Gastroesophageal sphincter (tissue), 4 donors: Measurements from ENCODE around the gene ZNF648. TPM values are rescaled to one million over a fixed set of nuclear protein-coding genes. Genes with fewer than 3 reads are reported as not detected.

Experiments used
- ATAC-seq: fragments of 150-250 bp; one replicate; pipeline ENCODE4 v1.9.1; 2016; ENCODE audit warnings: mild to moderate bottlenecking, moderate library complexity
- H3K27ac ChIP-seq, 4 donors: fragments of 200-600 bp; sonication (generic) in 3 of 4; 1 replicate in 3 of 4; 2 replicates in 1 of 4; pipeline ENCODE4 v1.5.1; 2016 to 2019
- H3K27me3 ChIP-seq: fragments of 200-600 bp; sonication (generic); one replicate; pipeline ENCODE4 v1.5.1; 2019
- H3K36me3 ChIP-seq, 2 donors: fragments of 200-600 bp; sonication (generic); one replicate each; pipeline ENCODE4 v1.5.1; 2019; ENCODE audit warnings: control low read depth in 1 of 2
- H3K4me1 ChIP-seq, 3 donors: fragments of 200-600 bp; sonication (generic); 1 replicate in 2 of 3; 2 replicates in 1 of 3; pipeline ENCODE4 v1.5.1; 2016 to 2019; ENCODE audit warnings: control low read depth in 2 of 3
- H3K4me3 ChIP-seq, 2 donors: fragments of 200-600 bp; sonication (generic); one replicate each; pipeline ENCODE4 v1.5.1; 2019; ENCODE audit warnings: mild to moderate bottlenecking in 1 of 2, moderate library complexity in 1 of 2
- H3K9me3 ChIP-seq, 3 donors: fragments of 200-600 bp; sonication (generic); one replicate each; pipeline ENCODE4 v1.5.1; 2017 to 2019; ENCODE audit warnings: control low read depth in 2 of 3
- EP300 ChIP-seq: sonication (generic); formaldehyde crosslinking; IDR thresholded peaks from one replicate; pipeline ENCODE4 v1.6.1; 2017; ENCODE audit warnings: antibody characterized with exemption, mild to moderate bottlenecking
- POLR2A ChIP-seq, 2 donors: fragments of 450-650 bp; IDR thresholded peaks; one replicate each; pipeline ENCODE4 v1.6.1; 2017; ENCODE audit warnings: antibody characterized with exemption in 2 of 2, mild to moderate bottlenecking in 2 of 2, moderate library complexity in 1 of 2
- POLR2AphosphoS5 ChIP-seq: sonication (generic); formaldehyde crosslinking; IDR thresholded peaks from one replicate; pipeline ENCODE4 v1.6.1; 2017; ENCODE audit warnings: antibody characterized with exemption
- WGBS, 2 donors: methylation state at CpG; one replicate each; pipeline ENCODE4 v1.1.5; 2018; ENCODE audit warnings: low coverage in 1 of 2; 5-methylcytosine and 5-hydroxymethylcytosine counted together
- total RNA-seq, 4 donors: library from RNA; depleted of rRNA; stranded (reverse); fragments of >200 nt; gene quantifications; one replicate each; pipeline ENCODE4 v1.1.0, GENCODE V29; 2016
- TF ChIP-seq, protein P1 (sequence below), 4 experiments: fragments of 200-600 bp in 2 of 4; fragments of 450-650 bp in 2 of 4; sonication (generic) in 1 of 4; IDR thresholded peaks; one replicate each; pipeline ENCODE4 v1.5.1; 2017 to 2019; ENCODE audit warnings: antibody characterized with exemption in 4 of 4, mild to moderate bottlenecking in 2 of 4, moderate library complexity in 2 of 4

The ZNF648 gene
- total RNA-seq, 4 donors from 2014 or later, result not detected

- no peak overlapping the region for H3K27ac ChIP-seq
- TF ChIP-seq POLR2A (IDR thresholded peaks at IDR 0.05) (no peak), EP300 (no peak), POLR2AphosphoS5 (no peak)
- TF ChIP-seq, protein P1, sequence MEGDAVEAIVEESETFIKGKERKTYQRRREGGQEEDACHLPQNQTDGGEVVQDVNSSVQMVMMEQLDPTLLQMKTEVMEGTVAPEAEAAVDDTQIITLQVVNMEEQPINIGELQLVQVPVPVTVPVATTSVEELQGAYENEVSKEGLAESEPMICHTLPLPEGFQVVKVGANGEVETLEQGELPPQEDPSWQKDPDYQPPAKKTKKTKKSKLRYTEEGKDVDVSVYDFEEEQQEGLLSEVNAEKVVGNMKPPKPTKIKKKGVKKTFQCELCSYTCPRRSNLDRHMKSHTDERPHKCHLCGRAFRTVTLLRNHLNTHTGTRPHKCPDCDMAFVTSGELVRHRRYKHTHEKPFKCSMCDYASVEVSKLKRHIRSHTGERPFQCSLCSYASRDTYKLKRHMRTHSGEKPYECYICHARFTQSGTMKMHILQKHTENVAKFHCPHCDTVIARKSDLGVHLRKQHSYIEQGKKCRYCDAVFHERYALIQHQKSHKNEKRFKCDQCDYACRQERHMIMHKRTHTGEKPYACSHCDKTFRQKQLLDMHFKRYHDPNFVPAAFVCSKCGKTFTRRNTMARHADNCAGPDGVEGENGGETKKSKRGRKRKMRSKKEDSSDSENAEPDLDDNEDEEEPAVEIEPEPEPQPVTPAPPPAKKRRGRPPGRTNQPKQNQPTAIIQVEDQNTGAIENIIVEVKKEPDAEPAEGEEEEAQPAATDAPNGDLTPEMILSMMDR (IDR thresholded peaks at IDR 0.05), result no peak
- no peaks in the 10 kb centered on the region for H3K27me3 ChIP-seq
- H3K4me1 ChIP-seq, result peaks cover 0 to 5% (median 0%) of the 10 kb centered on the region in 3 donors
- H3K36me3 ChIP-seq, result no peaks in the 10 kb centered on the region
- no peak for ATAC-seq
- WGBS, 2 donors, result 100% methylated on average over 1 of the region's 1 CpG; no CpG with 5 or more reads in 1 of the 2 donors
- no peak overlapping the region for H3K4me3 ChIP-seq
- no peaks in the 10 kb centered on the region for H3K9me3 ChIP-seq
Measured at GRCh38 chr1:182093781-182094180, 32.3 kb upstream of the ZNF648 start.

- ATAC-seq, result no peak
- H3K36me3 ChIP-seq, result no peaks in the 10 kb centered on the region
- no peak overlapping the region for H3K4me3 ChIP-seq
- H3K27me3 ChIP-seq, result no peaks in the 10 kb centered on the region
- 33 to 42% methylated on average over 5 of the region's 5 CpGs for WGBS, 2 donors
- no peaks in the 10 kb centered on the region for H3K9me3 ChIP-seq
- peak overlapping the region in 3 of 4 donors; percentile 49 to 73 (median 69) for H3K27ac ChIP-seq
- peaks cover 0 to 5% (median 0%) of the 10 kb centered on the region in 3 donors for H3K4me1 ChIP-seq
- TF ChIP-seq EP300 (no peak), POLR2AphosphoS5 (no peak), POLR2A (IDR thresholded peaks at IDR 0.05) (no peak)
- TF ChIP-seq, protein P1 (IDR thresholded peaks at IDR 0.05), result no peak
Measured at GRCh38 chr1:182092336-182092735, 30.8 kb upstream of the ZNF648 start.

DNA sequence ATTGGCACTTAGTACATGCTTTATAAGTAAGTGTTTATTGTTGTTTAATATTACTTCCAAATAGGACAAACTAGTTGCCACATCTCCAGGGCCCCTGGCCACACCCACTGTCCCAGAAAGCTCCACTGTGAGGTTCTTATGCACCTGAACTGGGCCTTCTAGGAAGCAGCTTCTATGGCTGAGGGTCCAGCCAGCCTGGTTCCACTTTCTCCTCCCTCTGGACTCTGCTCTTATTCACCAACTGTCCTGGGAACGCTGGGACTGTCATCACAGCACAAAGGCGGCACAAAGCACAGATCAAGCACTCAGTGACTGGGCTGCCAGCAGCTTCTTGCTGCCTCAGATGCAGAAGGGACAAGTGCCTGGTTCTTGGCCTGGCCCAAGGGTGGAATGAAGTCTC, 29.6 kb upstream of the ZNF648 start:
- H3K4me3 ChIP-seq, result no peak overlapping the region
- H3K27ac ChIP-seq, result peak overlapping the region in 1 of 4 donors; percentile 25
- WGBS, 2 donors, result 100% methylated on average over 2 of the region's 2 CpGs; no CpG with 5 or more reads in 1 of the 2 donors

DNA sequence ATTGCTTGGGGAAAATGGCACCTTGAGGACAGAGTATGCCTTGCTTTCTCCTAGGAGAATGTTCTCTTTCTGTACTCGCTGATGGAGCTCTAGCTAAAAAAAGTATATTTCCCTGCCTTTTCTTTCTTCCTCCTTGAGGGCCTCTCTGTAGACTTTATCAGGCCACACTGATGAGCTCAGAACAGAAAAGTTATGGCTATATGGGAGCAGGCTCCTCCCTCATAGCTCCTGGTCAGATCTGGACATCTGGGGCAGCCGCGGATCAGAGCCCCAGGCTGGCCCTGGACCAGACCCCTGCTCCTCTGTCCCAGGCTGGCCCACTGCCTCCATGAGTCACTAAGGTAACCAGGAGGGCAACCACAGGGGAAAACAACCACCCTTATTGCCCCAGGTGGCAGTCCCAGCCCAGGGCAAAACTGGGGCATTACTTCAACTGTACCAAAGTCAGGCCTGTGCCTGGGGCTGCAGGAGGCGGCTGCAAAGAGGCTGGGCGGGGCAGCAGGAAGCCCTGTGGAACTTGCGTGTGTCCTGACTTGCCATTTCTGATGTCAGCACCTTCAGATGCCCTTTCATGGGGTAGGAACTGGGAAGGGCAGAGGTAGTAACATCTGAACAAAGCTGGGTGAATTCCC, 26.3 kb upstream of the ZNF648 start:
- WGBS, 2 donors, result 38 to 100% methylated on average over 1 to 3 of the region's 6 CpGs
- H3K9me3 ChIP-seq, result no peaks in the 10 kb centered on the region
- peaks cover 0 to 15% (median 0%) of the 10 kb centered on the region in 3 donors for H3K4me1 ChIP-seq
- ATAC-seq, result no peak
- no peak for TF ChIP-seq POLR2AphosphoS5
- TF ChIP-seq, protein P1 (IDR thresholded peaks at IDR 0.05), result no peak
- TF ChIP-seq POLR2A (IDR thresholded peaks at IDR 0.05), result no peak
- TF ChIP-seq EP300, result no peak
- no peaks in the 10 kb centered on the region for H3K27me3 ChIP-seq
- no peak overlapping the region for H3K27ac ChIP-seq
- no peak overlapping the region for H3K4me3 ChIP-seq
- H3K36me3 ChIP-seq, result no peaks in the 10 kb centered on the region

More for the DNA sequence above, 29.6 kb upstream of the ZNF648 start:
- no peaks in the 10 kb centered on the region for H3K27me3 ChIP-seq
- H3K36me3 ChIP-seq, result no peaks in the 10 kb centered on the region
- H3K9me3 ChIP-seq, result no peaks in the 10 kb centered on the region
- peaks cover 0 to 5% (median 0%) of the 10 kb centered on the region in 3 donors for H3K4me1 ChIP-seq
- TF ChIP-seq, protein P1 (IDR thresholded peaks at IDR 0.05), result no peak
- TF ChIP-seq EP300, result no peak
- TF ChIP-seq POLR2AphosphoS5, result no peak
- TF ChIP-seq POLR2A (IDR thresholded peaks at IDR 0.05), result no peak
- ATAC-seq, result no peak

GRCh38 chr1:182087304-182087703, 25.8 kb upstream of the ZNF648 start:
- TF ChIP-seq, protein P1 (IDR thresholded peaks at IDR 0.05), result no peak
- TF ChIP-seq POLR2A (IDR thresholded peaks at IDR 0.05), result no peak
- TF ChIP-seq EP300, result no peak
- TF ChIP-seq POLR2AphosphoS5, result no peak
- Histone ChIP-seq H3K4me1 (peaks cover 0 to 15% (median 0%) of the 10 kb centered on the region in 3 donors), H3K9me3 (no peaks in the 10 kb centered on the region), H3K36me3 (no peaks in the 10 kb centered on the region), H3K27me3 (no peaks in the 10 kb centered on the region), H3K27ac (no peak overlapping the region), H3K4me3 (no peak overlapping the region)
- WGBS, 2 donors, result no CpG with 5 or more reads among the region's 2 CpGs
- no peak for ATAC-seq
